Measurements from ENCODE around the gene TFB1M.

- TF ChIP-seq POLR2A (IDR thresholded peaks at IDR 0.05) (peak; percentile 2), CTCF (IDR thresholded peaks at IDR 0.05) (no peak)
Observed at GRCh38 chr6:155314773-155315515, 660 bp upstream of the TFB1M start.

All from right lobe of liver (tissue), 4 donors.